Activated CD8-positive, alpha-beta memory T cell treated with anti-CD3 and anti-CD28 coated beads, Interleukin-2, amount 10 ng/mL, durations not matched to agents 7 days and 5 days (primary cell): ENCODE measurements around the gene EIF2S3B. TPM values are rescaled to one million over a fixed set of nuclear protein-coding genes. Genes with fewer than 3 reads are reported as not detected.

Source experiments
- ATAC-seq: fragments of 150-1000 bp; cut with Tn5 transposase; one replicate; pipeline ENCODE4 v1.10.0; 2021; ENCODE audit warnings: moderate library complexity
- CTCF ChIA-PET: fragments of 350-600 bp; sonication (Branson Sonifier 250); formaldehyde crosslinking; loops from one replicate; lab custom pipeline; 2021; ENCODE audit warnings: antibody characterized with exemption; lab: Charles Lee
- DNase-seq: peaks from one replicate; pipeline ENCODE4 v3.0.0-alpha.2; 2020
- H3K27ac Mint-ChIP-seq: one replicate; pipeline ENCODE4 v1.8.0; 2021; ENCODE audit warnings: mild to moderate bottlenecking, mixed read lengths
- H3K27me3 Mint-ChIP-seq: one replicate; pipeline ENCODE4 v1.8.0; 2021; ENCODE audit warnings: mixed read lengths
- H3K36me3 Mint-ChIP-seq: one replicate; pipeline ENCODE4 v1.8.0; 2021; ENCODE audit warnings: mild to moderate bottlenecking, mixed read lengths
- H3K4me1 Mint-ChIP-seq: one replicate; pipeline ENCODE4 v1.8.0; 2021; ENCODE audit warnings: mixed read lengths
- H3K4me3 Mint-ChIP-seq: one replicate; pipeline ENCODE4 v1.8.0; 2021; ENCODE audit warnings: mild to moderate bottlenecking, moderate library complexity, mixed read lengths
- H3K9me3 Mint-ChIP-seq: one replicate; pipeline ENCODE4 v1.8.0; 2022; ENCODE audit warnings: low read depth, mixed read lengths
- total RNA-seq, 2 experiments: library from RNA; stranded (reverse); gene quantifications; one replicate each; pipeline ENCODE4 v1.2.3, GENCODE V29; 2021

EIF2S3B gene
- total RNA-seq, 2 experiments from 2014 or later: 0.58 to 0.87 TPM

- H3K27ac Mint-ChIP-seq: no peak overlapping the region
- no peaks in the 10 kb centered on the region for H3K27me3 Mint-ChIP-seq
- H3K36me3 Mint-ChIP-seq: peaks cover 4% of the 10 kb centered on the region
- DNase-seq: no peak
- H3K9me3 Mint-ChIP-seq: peaks cover 3% of the 10 kb centered on the region
- H3K4me1 Mint-ChIP-seq: no peaks in the 10 kb centered on the region
- H3K4me3 Mint-ChIP-seq: no peak overlapping the region
- CTCF ChIA-PET: no interaction called here
- no peak for ATAC-seq
These were observed 7.1 kb downstream of the EIF2S3B start for GRCh38 chr12:10512798-10513197.

DNA sequence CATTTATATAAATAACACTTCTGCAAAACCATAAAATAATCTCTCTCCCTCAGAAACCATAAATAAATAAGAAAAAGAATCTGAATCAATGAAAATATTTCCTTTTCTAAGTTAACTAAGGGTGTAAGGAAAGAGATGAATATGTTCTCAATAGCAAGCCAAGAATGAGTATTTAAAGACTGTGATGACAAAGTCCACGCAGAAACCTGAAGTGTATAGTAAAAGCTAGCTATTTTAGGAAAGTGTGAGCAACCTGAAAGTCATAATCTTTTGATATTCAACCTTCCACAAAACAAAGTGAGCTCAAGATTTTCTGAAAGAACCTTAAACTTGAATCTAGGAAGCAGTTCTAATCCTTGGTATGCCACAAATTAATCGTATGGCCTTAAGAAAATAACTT lies 15.9 kb downstream of the EIF2S3B start:
- DNase-seq (no peak), ATAC-seq (no peak)
- no peak overlapping the region for H3K27ac Mint-ChIP-seq
- CTCF ChIA-PET: interaction anchor here (0.9 to 1.4 kb wide), 2 partner anchors 13 to 17 kb away, joined by 3 read pairs; no protein-coding TSS in a partner anchor
- no peaks in the 10 kb centered on the region for H3K36me3 Mint-ChIP-seq
- no peaks in the 10 kb centered on the region for H3K27me3 Mint-ChIP-seq
- H3K4me3 Mint-ChIP-seq: no peak overlapping the region
- peaks cover 2% of the 10 kb centered on the region for H3K9me3 Mint-ChIP-seq
- H3K4me1 Mint-ChIP-seq: peaks cover 4% of the 10 kb centered on the region

DNA sequence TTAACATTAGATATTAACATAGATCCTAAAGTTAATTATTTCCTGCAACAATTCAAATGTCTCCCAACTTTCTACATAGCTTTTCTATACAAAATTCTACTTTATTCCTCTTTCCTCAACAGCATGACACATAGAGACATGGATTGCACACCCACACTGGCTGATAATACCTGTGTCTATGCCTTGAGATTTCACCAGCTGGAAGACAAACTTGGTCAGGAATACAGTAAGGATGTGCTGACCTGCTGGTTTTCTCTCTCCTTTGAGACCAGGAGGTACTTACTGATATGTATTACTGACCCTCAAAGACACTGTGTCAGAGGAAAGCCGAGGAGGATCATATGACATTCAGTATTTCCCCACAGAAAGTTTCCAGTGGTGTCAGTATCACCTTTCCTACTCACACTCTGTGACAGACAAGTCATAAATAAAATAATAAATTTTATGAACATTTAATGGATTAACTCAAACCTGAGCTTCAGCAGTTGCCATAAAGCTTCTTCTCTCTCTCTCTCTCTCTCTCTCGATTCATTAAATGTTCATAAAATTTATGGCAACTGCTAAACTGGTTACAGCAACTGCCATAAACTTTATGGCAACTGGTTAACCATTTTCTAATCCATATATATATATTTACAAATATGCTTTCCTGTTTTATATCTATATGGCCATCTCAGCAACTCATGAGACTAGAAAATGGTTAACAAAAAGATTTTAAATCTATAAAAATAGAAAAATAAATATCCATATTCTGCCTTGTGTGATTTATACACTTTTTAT lies 22.7 kb downstream of the EIF2S3B start:
- DNase-seq: no peak
- Mint-ChIP-seq H3K9me3 (peaks cover 17% of the 10 kb centered on the region), H3K27ac (no peak overlapping the region), H3K4me1 (peaks cover 8% of the 10 kb centered on the region), H3K36me3 (peaks cover 16% of the 10 kb centered on the region), H3K4me3 (no peak overlapping the region), H3K27me3 (no peaks in the 10 kb centered on the region)
- ATAC-seq: no peak
- CTCF ChIA-PET: no interaction called here

DNA sequence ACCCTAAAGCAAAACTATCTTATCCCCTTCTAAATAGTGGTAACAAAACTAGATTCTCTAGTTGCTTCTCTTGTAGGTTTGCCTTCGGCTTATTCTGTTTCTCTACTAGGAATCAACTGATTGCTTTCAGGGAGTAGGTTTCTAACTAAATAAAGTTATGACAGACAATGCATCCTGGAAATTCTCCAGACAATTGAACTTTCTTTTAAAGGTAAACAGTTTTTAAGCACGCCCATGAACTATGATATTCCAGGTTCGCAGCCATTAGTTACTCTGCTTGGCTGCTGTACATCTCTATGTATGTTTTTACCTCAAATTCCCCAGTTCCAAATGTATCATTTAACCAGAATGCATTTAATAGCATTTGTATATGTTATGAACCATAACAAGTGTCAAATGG lies 23.9 kb downstream of the EIF2S3B start:
- Mint-ChIP-seq H3K4me3 (no peak overlapping the region), H3K27ac (no peak overlapping the region), H3K4me1 (peaks cover 8% of the 10 kb centered on the region), H3K36me3 (peaks cover 20% of the 10 kb centered on the region), H3K9me3 (peaks cover 20% of the 10 kb centered on the region), H3K27me3 (no peaks in the 10 kb centered on the region)
- CTCF ChIA-PET: no interaction called here
- ATAC-seq (no peak), DNase-seq (no peak)

DNA sequence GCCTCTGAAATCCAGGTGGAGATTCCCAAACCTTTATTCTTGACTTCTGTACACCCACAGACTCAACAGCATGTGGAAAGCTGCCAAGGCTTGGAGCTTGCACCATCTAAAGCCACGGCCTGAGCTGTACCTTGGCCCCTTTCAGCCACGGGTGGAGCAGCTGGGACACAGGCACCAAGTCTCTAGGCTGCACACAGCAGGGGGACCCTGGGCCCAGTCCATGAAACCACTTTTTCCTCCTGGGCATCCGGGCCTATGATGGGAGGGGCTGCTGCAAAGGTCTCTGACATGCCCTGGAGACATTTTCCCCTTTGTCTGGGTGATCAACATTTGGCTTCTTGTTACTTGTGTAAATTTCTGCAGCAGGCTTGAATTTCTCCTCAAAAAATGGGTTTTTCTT lies 32.0 kb downstream of the EIF2S3B start:
- CTCF ChIA-PET: no interaction called here
- Mint-ChIP-seq H3K27ac (no peak overlapping the region), H3K4me3 (no peak overlapping the region), H3K27me3 (no peaks in the 10 kb centered on the region), H3K9me3 (peaks cover 25% of the 10 kb centered on the region), H3K36me3 (peaks cover 38% of the 10 kb centered on the region), H3K4me1 (peaks cover 16% of the 10 kb centered on the region)
- DNase-seq: no peak
- no peak for ATAC-seq

GRCh38 chr12:10540776-10541205 lies 35.1 kb downstream of the EIF2S3B start:
- Mint-ChIP-seq H3K9me3 (peaks cover 15% of the 10 kb centered on the region), H3K36me3 (peaks cover 26% of the 10 kb centered on the region), H3K27me3 (no peaks in the 10 kb centered on the region), H3K4me1 (peaks cover 25% of the 10 kb centered on the region), H3K27ac (peak overlapping the region; percentile 73), H3K4me3 (no peak overlapping the region)
- ATAC-seq (peak; percentile 88), DNase-seq (no peak)
- CTCF ChIA-PET: no interaction called here

DNA sequence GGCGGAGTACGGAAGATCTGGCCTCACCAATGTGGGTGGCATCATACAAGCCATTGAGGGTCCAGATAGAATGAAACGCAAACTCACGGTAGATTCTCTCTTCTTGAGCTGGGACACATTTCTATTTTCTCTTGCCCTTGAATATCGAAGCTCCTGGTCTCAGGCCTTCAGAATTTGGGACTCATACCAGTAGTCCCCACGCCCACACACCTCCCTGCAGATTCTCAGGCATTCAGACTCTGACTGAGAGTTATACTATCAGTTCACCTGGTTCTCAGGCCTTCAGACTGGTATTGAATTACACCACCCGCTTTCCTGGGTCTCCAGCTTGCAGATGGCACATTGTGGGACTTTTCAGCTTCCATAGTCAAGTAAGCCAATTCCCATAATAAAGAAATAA lies 37.8 kb downstream of the EIF2S3B start:
- CTCF ChIA-PET: interaction anchor here (1.2 kb wide), 1 partner anchor 308 kb away, joined by 5 read pairs; no protein-coding TSS in a partner anchor
- Mint-ChIP-seq H3K9me3 (peaks cover 11% of the 10 kb centered on the region), H3K27me3 (no peaks in the 10 kb centered on the region), H3K36me3 (peaks cover 18% of the 10 kb centered on the region), H3K27ac (no peak overlapping the region), H3K4me1 (peaks cover 24% of the 10 kb centered on the region), H3K4me3 (no peak overlapping the region)
- ATAC-seq (no peak), DNase-seq (no peak)

DNA sequence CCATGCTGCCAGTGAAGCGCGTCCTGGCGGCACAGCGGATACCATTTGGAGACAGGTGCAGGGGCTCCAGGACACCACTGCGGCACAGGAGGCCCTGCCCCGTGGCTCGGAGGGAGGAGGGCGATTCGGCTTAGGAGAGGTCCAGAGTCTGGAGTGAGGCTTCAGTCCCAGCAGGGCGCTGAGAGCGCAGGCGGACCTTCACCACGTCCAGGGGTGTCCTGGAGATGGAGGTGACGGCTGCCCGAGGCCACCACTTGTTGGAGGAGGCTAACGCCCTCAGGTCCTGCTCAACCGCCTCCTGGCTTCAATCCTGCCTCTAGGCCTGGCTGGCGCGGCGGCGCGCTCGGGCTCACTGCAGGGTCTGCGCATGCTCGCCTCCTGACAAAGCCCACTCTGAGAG lies 45.7 kb downstream of the EIF2S3B start:
- H3K27ac Mint-ChIP-seq: no peak overlapping the region

GRCh38 chr12:10553148-10553547 lies 47.5 kb downstream of the EIF2S3B start:
- ATAC-seq: peak; percentile 80
- Mint-ChIP-seq H3K27me3 (no peaks in the 10 kb centered on the region), H3K36me3 (peaks cover 56% of the 10 kb centered on the region), H3K4me3 (peak overlapping the region; percentile 92), H3K4me1 (peaks cover 35% of the 10 kb centered on the region), H3K27ac (peak overlapping the region; percentile 98), H3K9me3 (peaks cover 7% of the 10 kb centered on the region)
- CTCF ChIA-PET: no interaction called here
- peak; percentile 76 for DNase-seq

More for the DNA sequence above, 45.7 kb downstream of the EIF2S3B start:
- H3K4me1 Mint-ChIP-seq: peaks cover 31% of the 10 kb centered on the region
- H3K36me3 Mint-ChIP-seq: peaks cover 41% of the 10 kb centered on the region
- no peak overlapping the region for H3K4me3 Mint-ChIP-seq
- CTCF ChIA-PET: no interaction called here
- ATAC-seq: no peak
- peaks cover 7% of the 10 kb centered on the region for H3K9me3 Mint-ChIP-seq
- H3K27me3 Mint-ChIP-seq: no peaks in the 10 kb centered on the region
- no peak for DNase-seq

GRCh38 chr12:10554228-10554755 lies 48.6 kb downstream of the EIF2S3B start:
- peak overlapping the region; percentile 98 for H3K27ac Mint-ChIP-seq
- H3K4me1 Mint-ChIP-seq: peaks cover 44% of the 10 kb centered on the region
- H3K27me3 Mint-ChIP-seq: no peaks in the 10 kb centered on the region
- CTCF ChIA-PET: interaction anchor here (1.1 to 1.3 kb wide), 2 partner anchors 9 to 157 kb away, joined by 3 to 4 read pairs; no protein-coding TSS in a partner anchor
- H3K36me3 Mint-ChIP-seq: peaks cover 66% of the 10 kb centered on the region
- peaks cover 7% of the 10 kb centered on the region for H3K9me3 Mint-ChIP-seq
- H3K4me3 Mint-ChIP-seq: peak overlapping the region; percentile 92
- ATAC-seq: peak; percentile 35
- peak; percentile 78 for DNase-seq

GRCh38 chr12:10554756-10555481 lies 49.2 kb downstream of the EIF2S3B start:
- ATAC-seq (peak; percentile 24), DNase-seq (peak; percentile 79)
- Mint-ChIP-seq H3K4me3 (peak overlapping the region; percentile 92), H3K4me1 (peaks cover 47% of the 10 kb centered on the region), H3K9me3 (peaks cover 7% of the 10 kb centered on the region), H3K27me3 (no peaks in the 10 kb centered on the region), H3K27ac (peak overlapping the region; percentile 98), H3K36me3 (peaks cover 69% of the 10 kb centered on the region)
- CTCF ChIA-PET: interaction anchor here (1.1 to 1.3 kb wide), 2 partner anchors 9 to 158 kb away, joined by 3 to 4 read pairs; no protein-coding TSS in a partner anchor

GRCh38 chr12:10557329-10557728 lies 51.6 kb downstream of the EIF2S3B start:
- CTCF ChIA-PET: interaction anchor here (0.9 to 1.0 kb wide), 3 partner anchors 152 to 191 kb away, joined by 3 to 4 read pairs (median 3); no protein-coding TSS in a partner anchor

GRCh38 chr12:10557766-10558165 lies 52.1 kb downstream of the EIF2S3B start:
- Mint-ChIP-seq H3K4me3 (peak overlapping the region; percentile 82), H3K36me3 (peaks cover 67% of the 10 kb centered on the region), H3K27me3 (no peaks in the 10 kb centered on the region), H3K4me1 (peaks cover 56% of the 10 kb centered on the region), H3K9me3 (no peaks in the 10 kb centered on the region), H3K27ac (peak overlapping the region; percentile 92)
- DNase-seq: no peak
- CTCF ChIA-PET: interaction anchor here (0.9 to 1.5 kb wide), 4 partner anchors 153 to 196 kb away, joined by 3 to 4 read pairs (median 4); no protein-coding TSS in a partner anchor
- no peak for ATAC-seq

More at GRCh38 chr12:10557329-10557728, 51.6 kb downstream of the EIF2S3B start:
- no peak for DNase-seq
- Mint-ChIP-seq H3K4me3 (peak overlapping the region; percentile 82), H3K4me1 (peaks cover 56% of the 10 kb centered on the region), H3K36me3 (peaks cover 69% of the 10 kb centered on the region), H3K9me3 (no peaks in the 10 kb centered on the region), H3K27me3 (no peaks in the 10 kb centered on the region), H3K27ac (peak overlapping the region; percentile 92)
- no peak for ATAC-seq
